Activated CD4-positive, alpha-beta T cell treated with anti-CD3 and anti-CD28 coated beads, Interleukin-2, Interleukin-4, amounts not matched to agents 100 ng/mL and 50 ng/mL, durations not matched to agents 16 hours and 8 hours (primary cell): ENCODE results near the gene ROGDI.

ENCODE experiments used
- DNase-seq: peaks from one replicate; pipeline ENCODE4 v3.0.0-alpha.2; 2020; ENCODE audit warnings: low spot score

ROGDI gene

GRCh38 chr16:4814046-4814445, 11.6 kb upstream of the ROGDI start:
- DNase-seq, result no peak

GRCh38 chr16:4813251-4814003, 11.0 kb upstream of the ROGDI start:
- no peak for DNase-seq

- no peak for DNase-seq
Observed at GRCh38 chr16:4811773-4812172, 9.3 kb upstream of the ROGDI start.

DNA sequence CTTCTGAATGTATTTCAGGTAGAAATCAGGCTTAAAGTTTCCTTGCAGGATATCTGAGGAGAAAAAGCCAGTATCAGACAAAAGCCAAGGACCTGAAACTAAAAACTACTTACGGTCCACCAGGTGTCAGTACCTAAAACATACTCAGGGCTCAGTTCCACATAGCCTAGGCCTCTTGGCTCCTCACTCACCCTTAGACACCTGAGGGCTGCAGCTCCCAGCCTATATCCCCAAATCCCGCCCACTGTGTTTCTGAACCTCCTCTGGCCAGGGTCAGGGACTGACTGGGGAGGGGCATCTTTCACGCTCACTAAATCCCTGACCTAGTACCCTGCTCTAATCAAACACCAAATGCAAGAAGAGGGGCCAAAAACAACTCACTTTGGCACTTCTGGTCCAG, 8.8 kb upstream of the ROGDI start:
- DNase-seq, result no peak

DNA sequence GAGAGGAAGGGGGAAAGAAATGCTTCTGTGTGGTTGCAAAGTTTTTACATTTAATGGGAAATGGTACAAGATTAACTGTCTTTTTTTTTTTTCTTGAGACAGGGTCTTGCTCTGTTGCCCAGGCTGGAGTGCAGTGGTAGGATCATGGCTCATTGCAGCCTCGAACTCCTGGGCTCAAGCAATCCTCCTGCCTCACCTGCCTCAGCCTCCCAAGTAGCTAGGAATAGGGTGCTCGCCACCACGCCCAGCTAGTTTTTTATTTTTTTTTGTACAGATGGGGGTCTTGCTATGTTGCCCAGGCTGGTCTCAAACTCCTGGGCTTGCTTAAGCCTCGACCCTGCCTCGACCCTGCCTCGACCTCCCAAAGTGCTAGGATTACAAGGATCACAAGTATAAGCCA, 3.8 kb upstream of the ROGDI start:
- no peak for DNase-seq

- DNase-seq, result no peak
Observed at GRCh38 chr16:4805231-4805630, 2.8 kb upstream of the ROGDI start.

GRCh38 chr16:4803898-4804762, 1.7 kb upstream of the ROGDI start:
- no peak for DNase-seq

GRCh38 chr16:4803401-4803844, 990 bp upstream of the ROGDI start:
- DNase-seq, result no peak

DNA sequence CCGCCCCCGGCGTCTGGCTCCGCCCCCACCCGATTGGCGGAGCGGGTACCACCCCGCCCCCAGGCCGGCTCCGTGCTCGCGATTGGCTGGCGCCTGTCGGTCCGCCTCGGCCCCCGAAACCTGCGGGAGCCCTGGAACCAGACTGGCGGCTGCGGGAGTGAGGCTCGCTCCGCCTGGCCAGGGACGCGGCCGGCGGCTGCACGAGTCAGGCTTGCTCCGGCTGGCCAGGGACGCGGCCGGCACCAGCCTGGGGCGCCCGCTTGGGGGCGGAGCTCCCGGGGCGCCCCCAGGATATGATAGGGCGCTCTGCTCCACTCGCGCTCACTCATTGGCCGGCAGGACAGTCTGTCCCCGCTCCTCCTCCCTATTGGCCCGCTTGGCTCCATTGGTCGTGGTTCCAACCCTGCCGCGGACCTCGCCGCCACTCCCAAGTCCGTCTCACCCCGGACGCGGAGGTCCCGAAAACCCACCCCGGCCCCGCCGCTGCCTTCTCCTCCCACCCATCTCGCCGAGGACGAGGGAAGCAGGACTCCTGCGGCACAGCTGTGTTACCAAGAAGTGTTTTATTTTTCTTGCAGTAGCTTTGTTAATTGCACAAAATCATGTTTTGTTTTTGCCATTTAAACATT, 340 bp upstream of the ROGDI start:
- peak; percentile 90 for DNase-seq

DNA sequence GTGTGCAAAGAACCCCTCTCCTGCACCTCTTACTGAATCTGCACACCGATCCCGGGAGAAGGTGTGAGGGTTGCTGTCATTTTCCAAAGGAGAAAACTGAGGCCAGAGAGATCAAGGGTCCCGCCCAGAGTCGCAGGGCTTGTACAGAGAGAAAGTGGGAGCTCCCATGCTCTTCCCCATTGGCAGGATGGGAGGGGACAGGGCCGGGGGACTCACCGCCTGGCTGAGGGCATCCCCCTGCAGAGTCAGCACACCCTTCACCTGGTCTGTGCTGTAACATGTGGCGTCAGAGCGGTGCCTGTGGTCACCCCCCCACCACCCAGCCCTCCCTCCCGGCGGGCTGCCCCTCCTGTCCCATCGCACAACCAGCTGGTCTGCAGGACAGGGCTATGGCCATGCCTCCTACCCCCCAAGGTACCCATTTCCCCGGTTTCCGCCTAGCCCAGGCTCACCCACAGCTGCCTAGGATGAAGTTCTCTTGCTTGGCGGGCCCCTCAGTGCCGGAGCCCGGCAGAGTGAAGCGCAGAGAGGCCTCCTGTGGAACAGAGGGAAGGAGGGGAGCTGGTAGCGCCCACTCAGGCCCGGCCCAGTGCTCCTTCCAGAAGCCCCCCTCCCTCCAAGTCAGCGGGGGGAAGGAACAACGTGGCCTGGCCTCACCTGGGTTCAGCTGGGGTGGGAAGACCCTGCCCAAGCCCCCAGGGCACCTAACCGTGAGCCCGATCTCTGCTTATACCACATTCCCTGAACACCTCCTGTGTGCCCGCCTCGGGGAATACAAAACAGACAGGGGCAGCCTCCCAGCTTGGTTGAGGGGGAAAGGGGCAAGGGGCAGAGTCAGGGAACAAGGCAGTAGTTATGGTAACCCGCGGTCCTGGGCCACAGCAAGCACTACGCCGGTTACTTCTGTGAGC, 1.1 kb downstream of the ROGDI start:
- no peak for DNase-seq

- no peak for DNase-seq
Observed at GRCh38 chr16:4800290-4801041, 2.0 kb downstream of the ROGDI start.

DNA sequence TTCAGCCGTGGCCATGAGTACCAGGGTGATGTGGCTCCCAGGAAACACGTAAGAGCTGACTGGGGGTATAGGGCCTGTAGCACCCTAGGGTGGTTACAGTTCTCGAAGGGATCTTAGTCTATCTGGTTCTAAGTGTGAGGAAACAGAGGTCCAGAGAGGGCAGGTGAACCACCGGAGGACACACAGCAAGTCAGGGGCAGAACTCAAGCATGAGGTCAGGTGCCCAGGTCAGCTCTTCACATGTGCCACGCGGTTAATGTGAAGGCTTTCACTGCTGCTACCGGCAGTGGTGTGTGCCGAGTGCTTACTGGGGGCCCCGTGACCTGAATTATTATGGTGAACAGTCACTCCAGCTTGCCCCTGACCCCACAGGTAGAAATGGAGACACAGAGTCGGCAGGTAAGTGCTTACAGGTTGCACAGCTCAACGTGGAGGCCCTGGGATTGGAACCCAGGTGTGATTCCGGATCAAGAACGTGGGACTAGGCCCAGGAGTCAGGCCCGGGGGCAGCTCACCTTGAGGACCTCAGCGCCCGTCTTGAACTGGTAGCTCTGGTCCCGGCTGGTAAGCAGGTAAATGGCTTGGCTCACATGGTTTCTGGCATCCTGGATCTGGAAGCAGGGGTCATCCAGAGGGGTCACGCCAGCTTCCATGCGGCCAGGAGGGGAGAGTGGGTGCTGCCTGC, 3.1 kb downstream of the ROGDI start:
- DNase-seq, result no peak

DNA sequence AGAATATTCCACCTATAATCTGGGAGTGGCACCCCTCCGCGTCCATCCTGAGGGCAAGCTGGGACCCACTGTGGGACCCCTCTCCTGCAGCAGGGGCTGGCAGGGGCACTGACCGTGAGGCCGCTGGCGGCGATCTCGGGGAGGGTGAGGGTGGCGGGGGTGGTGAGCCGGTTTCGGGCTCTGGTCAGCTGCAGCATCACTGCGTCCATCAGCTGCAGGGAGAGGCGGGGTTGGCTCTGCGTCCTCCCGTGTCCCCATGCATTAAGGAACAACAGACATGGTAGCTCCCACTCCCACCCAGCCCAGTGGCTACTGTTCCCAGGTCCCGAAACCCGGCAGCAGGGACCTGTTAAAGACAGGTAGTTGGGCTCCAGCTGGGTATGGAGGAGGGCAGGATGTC, 4.0 kb downstream of the ROGDI start:
- DNase-seq, result no peak

- no peak for DNase-seq
Observed at GRCh38 chr16:4797805-4798252, 4.6 kb downstream of the ROGDI start.

- DNase-seq, result no peak
Observed at GRCh38 chr16:4796982-4797804, 5.2 kb downstream of the ROGDI start.

DNA sequence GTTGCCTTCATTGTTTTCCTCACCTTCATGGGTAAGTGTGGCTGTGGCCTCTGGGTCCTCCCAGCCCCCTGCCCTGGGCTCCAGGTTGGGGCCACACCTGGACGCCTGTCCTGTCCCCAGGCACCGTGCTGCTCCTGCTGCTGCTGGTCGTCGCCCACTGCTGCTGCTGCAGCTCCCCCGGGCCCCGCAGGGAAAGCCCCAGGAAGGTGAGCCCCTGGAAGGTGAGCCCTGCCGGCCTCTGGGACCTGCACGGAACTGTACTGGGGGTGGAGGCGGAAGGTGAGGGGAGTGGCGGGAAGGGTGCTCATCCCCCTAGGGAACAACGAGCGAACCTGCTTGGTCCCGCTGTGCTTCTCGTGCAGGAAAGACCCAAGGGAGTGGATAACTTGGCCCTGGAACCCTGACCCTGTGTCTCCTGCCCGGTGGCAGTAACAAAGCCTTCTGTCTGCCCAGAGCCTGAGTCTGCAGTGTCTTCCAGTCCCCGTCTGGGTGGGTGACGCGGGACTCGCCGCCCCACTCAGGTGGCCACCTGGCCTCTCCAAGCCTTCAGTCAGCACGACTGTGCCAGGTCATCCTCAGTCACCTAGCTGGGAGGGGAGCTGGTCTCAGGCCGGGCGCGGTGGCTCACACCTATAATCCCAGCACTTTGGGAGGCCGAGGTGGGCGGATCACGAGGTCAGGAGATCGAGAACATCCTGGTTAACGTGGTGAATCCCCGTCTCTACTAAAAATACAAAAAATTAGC, 6.4 kb downstream of the ROGDI start:
- DNase-seq, result no peak

- no peak for DNase-seq
Observed at GRCh38 chr16:4795181-4795827, 7.1 kb downstream of the ROGDI start, which contains the start of gene SMIM22. SMIM22 (plus strand) TSS chr16:4795369; CDS start chr16:4795735, 366 bp downstream.

- no peak for DNase-seq
Observed at GRCh38 chr16:4792951-4793513, 9.4 kb downstream of the ROGDI start.
